ENCODE results near the gene ADSS2.

DNA sequence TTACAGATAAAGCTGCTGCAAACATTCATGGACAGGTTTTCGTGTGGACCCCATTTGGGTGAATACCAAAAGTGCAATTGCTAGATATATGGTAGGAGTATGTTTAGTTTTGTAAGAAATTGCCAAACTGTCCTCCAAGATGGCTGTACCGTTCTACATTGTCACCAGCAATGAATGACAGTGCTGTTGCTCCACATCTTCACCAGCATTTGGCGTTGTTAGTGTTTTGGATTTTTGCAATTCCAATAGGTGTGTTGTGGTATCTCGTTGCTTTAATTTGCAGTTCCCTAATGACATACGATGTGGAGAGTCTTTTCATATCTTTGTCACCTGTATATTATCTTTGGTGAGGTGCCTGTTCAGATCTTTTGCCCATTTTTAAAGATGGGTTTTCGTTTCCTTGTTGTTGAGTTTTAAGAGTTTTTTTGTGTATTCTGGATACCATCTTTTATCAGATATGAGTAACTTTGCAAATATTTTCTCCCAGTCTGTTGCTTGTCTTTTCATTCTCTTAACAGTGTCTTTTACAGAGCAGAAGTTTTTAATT is 21.4 kb upstream of the ADSS2 start:
- no peak for TF ChIP-seq CHD2 (IDR thresholded peaks at IDR 0.05; ENCODE audit: low read length, partially characterized antibody)
- TF ChIP-seq RNF2 (IDR thresholded peaks at IDR 0.05; ENCODE audit: borderline replicate concordance, low read depth) = no peak
- no peak for TF ChIP-seq POLR2A (IDR thresholded peaks at IDR 0.05; ENCODE audit: low read length)
- TF ChIP-seq ESRRA (IDR thresholded peaks at IDR 0.05; ENCODE audit: borderline replicate concordance, low read length) = no peak
- no peak for TF ChIP-seq EP300 (IDR thresholded peaks at IDR 0.05)
- TF ChIP-seq, protein P1, sequence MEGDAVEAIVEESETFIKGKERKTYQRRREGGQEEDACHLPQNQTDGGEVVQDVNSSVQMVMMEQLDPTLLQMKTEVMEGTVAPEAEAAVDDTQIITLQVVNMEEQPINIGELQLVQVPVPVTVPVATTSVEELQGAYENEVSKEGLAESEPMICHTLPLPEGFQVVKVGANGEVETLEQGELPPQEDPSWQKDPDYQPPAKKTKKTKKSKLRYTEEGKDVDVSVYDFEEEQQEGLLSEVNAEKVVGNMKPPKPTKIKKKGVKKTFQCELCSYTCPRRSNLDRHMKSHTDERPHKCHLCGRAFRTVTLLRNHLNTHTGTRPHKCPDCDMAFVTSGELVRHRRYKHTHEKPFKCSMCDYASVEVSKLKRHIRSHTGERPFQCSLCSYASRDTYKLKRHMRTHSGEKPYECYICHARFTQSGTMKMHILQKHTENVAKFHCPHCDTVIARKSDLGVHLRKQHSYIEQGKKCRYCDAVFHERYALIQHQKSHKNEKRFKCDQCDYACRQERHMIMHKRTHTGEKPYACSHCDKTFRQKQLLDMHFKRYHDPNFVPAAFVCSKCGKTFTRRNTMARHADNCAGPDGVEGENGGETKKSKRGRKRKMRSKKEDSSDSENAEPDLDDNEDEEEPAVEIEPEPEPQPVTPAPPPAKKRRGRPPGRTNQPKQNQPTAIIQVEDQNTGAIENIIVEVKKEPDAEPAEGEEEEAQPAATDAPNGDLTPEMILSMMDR (IDR thresholded peaks at IDR 0.05) = no peak
- no peak for TF ChIP-seq RARB (CRISPR knock-in tag; IDR thresholded peaks at IDR 0.05)
- no peak for TF ChIP-seq HOXB13 (CRISPR knock-in tag; IDR thresholded peaks at IDR 0.05; ENCODE audit: low read depth)
- TF ChIP-seq, protein P2, sequence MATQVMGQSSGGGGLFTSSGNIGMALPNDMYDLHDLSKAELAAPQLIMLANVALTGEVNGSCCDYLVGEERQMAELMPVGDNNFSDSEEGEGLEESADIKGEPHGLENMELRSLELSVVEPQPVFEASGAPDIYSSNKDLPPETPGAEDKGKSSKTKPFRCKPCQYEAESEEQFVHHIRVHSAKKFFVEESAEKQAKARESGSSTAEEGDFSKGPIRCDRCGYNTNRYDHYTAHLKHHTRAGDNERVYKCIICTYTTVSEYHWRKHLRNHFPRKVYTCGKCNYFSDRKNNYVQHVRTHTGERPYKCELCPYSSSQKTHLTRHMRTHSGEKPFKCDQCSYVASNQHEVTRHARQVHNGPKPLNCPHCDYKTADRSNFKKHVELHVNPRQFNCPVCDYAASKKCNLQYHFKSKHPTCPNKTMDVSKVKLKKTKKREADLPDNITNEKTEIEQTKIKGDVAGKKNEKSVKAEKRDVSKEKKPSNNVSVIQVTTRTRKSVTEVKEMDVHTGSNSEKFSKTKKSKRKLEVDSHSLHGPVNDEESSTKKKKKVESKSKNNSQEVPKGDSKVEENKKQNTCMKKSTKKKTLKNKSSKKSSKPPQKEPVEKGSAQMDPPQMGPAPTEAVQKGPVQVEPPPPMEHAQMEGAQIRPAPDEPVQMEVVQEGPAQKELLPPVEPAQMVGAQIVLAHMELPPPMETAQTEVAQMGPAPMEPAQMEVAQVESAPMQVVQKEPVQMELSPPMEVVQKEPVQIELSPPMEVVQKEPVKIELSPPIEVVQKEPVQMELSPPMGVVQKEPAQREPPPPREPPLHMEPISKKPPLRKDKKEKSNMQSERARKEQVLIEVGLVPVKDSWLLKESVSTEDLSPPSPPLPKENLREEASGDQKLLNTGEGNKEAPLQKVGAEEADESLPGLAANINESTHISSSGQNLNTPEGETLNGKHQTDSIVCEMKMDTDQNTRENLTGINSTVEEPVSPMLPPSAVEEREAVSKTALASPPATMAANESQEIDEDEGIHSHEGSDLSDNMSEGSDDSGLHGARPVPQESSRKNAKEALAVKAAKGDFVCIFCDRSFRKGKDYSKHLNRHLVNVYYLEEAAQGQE (IDR thresholded peaks at IDR 0.05) = no peak
- no peak for TF ChIP-seq BHLHE40 (IDR thresholded peaks at IDR 0.05; ENCODE audit: low read depth, low read length)
